Esophagus squamous epithelium (tissue), 4 donors: ENCODE results near the gene RNU1-2.
"Not testable (repeated sequence)": the region's sequence is repeated elsewhere in the genome, so short reads cannot be mapped to it uniquely, and the experiment has no call there.

Source experiments
- CTCF ChIP-seq, 6 experiments: fragments of 450-650 bp in 4 of 6; fragments of 200-600 bp in 2 of 6; sonication (generic) in 2 of 6; IDR thresholded peaks; one replicate each; pipeline ENCODE4 v1.5.1; 2016 to 2019; ENCODE audit warnings: antibody characterized with exemption in 6 of 6, mild to moderate bottlenecking in 4 of 6, moderate library complexity in 4 of 6
- POLR2A ChIP-seq, 4 donors: fragments of 450-650 bp; IDR thresholded peaks; one replicate each; pipeline ENCODE4 v1.6.1; 2017; ENCODE audit warnings: antibody characterized with exemption in 4 of 4, mild to moderate bottlenecking in 4 of 4, moderate library complexity in 3 of 4

- not testable (repeated sequence) for TF ChIP-seq POLR2A, CTCF (IDR thresholded peaks at IDR 0.05)
Observed at GRCh38 chr1:16893796-16894195, 2.0 kb upstream of the RNU1-2 start.
